Stimulated activated CD8-positive, alpha-beta memory T cell treated with anti-CD3 and anti-CD28 coated beads, Interleukin-12 subunit alpha, Interleukin-12 subunit beta, amount 100 ng/mL, for 4 hours (primary cell): Measurements from ENCODE around the gene EREG.
"Not testable (repeated sequence)": the region's sequence is repeated elsewhere in the genome, so short reads cannot be mapped to it uniquely, and the experiment has no call there.

Source experiments
- DNase-seq: peaks from one replicate; pipeline ENCODE4 v3.0.0-alpha.2; 2020; ENCODE audit warnings: low read depth

The EREG gene

DNA sequence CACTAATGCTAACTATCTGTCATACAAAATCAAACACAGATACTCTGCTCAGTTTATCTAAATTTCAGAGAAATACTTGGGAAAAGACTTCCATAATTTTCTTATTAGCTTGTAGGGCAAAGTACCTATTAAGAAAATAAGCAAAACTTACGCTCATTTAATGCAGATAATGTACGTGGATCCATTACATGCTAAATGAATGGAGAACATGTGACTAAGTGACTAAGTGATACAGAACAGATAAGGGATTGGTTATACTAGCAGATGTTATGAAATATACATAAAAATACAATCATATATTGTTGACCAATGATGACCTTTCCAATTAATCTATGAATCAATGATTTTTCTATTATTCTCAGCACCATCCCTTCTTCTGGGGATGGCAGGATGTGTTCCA lies 25.7 kb downstream of the EREG start:
- no peak for DNase-seq

DNA sequence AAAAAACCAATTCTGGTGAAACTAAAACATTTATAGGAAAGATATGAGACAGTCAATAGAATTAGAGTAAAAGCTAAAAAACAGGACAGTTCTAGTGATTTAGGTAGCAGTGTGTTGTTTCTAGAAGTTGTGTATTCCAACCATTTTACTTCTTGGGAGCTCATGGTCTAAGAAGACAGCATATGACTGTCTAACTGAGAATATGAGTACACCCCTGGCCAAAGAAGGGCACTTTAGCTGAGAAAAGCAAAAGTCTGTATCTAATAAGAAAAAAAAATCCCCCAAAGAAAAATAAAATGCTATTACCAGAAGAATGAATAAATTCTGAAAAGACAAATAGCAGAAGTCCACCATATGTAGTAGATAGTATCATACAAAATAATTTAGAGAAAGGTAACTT lies 26.4 kb downstream of the EREG start:
- no peak for DNase-seq

DNA sequence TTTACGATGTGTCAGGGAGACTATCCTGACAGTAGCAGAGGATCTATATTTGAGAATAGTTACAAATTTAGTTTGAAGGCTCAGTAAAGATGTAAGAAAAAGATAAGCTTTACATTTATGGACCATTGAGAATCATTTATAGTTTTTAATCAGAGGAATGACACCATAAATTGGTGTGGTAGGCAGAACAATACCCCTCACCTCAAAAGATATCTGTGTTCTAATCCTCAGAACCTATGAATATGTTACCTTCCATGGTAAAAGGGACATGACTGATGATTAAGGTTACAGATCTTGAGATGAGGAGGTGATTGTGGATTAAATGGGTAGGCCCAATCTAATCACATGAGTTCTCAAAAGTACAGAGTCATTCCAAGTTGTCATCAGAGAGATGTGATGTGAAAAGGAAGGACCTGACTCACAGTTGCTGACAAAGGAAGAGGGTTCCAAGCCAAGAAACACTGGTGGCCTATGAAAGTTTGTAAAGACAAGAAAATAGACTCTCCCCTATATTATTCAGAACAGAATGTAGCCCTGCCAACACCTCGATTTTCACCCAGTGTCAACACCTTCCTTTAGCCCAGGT lies 27.0 kb downstream of the EREG start:
- no peak for DNase-seq

DNA sequence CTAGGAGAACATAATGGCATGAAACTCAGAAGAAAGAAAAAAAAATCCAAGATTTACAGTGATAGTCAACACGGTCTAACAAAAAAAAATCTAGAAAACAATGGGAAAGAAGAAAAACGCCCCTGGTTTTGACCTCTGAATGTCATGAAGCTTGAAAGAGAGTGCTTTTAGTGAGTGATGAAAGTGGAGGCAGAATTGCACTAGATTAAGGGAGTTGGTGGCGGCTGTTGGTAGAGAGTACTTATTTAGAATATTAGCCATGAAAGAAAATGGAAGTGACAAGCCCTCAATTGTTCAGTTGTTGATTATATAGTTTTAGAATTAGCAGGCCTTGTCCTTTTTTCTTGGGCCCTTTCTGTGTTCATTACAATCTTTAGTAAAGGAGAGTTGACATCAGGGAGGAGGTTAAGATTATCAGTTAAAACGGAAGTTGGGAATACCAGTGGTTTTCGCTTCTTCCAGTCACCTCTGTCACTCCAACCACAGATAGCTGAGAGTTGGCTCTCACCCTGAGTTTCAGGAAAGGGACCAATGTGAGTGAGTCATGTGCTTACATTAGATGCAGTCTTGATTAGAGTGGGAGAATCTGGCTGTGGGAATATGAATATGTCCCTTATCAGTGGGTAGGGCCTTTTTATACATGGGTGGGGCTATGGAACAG lies 29.7 kb downstream of the EREG start:
- no peak for DNase-seq

DNA sequence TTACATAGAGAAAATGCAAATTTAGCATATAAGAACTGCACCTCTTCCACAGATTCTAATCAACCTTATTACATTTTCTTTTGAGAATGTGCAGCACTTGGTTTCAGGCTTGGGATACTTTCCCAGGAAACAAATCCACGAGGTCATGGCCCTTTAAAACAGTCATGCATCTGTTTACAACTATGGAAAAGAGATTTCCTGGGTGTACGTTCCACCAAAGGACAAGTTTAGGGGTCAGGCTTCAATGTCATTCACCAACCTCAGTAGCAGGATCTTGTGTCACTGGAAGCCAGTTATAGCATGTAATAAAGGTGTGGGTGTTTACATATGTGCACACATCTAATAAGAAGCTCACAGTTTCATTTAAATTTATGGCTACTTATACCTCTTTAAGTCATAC lies 30.7 kb downstream of the EREG start:
- DNase-seq, result no peak

DNA sequence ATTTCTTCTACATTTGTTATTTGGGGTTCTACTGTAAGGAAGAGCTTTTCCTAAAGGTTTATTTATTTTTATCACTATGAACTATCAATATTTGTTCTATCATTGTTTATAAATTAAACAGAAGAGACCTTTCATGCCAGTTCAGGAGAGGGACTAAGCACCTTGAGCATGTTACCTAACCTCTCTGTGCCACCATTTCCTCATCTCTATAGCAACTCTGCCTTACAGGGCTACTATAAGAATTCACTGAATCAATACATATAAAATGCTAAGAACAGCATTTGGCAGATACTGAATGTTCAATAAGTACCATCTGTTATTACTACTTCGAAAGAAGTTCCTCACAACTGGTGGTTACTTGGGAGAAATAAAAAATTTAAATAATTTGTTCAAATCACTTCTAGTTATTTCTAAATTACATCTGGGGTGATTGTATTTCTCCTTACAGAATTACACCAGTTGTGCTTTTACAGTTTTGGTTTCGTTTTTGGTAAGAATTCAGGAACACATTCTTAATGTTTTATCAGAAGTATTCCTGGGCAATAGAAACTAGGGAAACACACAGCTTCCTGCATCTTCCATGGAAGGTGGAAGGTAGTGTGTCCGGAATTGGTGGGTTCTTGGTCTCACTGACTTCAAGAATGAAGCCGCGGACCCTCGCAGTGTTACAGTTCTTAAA lies 32.9 kb downstream of the EREG start:
- no peak for DNase-seq

DNA sequence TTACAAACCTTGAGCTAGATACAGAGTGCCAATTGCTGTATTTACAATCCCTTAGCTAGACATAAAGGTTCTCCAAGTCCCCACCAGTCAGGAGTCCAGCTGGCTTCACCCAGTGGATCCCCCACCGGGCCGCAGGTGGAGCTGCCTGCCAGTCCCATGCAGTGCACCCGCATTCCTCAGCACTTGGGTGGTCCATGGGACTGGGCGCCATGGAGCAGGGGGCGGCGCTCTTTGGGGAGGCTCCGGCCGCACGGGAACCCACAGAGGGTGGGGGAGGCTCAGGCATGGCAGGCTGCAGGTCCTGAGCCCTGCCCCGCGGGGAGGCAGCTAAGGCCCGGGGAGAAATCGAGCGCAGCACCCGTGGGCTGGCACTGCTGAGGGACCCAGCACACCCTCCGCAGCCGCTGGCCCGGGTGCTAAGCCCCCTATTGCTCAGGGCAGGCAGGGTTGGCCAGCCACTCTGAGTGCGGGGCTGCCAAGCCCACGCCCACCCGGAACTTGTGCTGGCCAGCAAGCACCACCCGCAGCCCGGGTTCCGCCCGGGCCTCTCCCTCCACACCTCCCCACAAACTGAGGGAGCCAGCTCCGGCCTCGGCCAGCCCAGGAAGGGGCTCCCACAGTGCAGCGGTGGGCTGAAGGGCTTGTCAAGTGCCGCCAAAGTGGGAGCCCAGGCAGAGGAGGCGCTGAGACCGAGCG lies 34.1 kb downstream of the EREG start:
- DNase-seq, result not testable (repeated sequence)

DNA sequence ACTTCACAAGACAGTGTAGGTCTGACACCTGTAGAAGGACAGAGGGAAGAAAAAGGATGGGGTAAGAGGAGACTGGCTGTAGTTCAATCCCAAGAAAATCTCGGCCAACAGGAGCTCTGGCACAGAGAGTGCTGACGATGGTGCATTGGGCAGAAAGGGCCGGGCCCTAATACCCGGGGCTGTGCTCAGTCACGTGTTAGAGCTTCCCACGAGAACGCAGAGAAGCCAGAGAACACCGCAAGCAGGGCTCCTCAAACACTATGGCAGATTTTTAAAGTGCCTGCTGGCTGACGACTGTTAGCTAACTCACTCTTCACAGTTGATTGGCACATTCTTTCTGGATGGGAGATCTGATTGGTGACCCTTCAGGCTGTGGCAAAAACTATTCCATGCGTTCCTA lies 35.5 kb downstream of the EREG start:
- DNase-seq, result no peak

DNA sequence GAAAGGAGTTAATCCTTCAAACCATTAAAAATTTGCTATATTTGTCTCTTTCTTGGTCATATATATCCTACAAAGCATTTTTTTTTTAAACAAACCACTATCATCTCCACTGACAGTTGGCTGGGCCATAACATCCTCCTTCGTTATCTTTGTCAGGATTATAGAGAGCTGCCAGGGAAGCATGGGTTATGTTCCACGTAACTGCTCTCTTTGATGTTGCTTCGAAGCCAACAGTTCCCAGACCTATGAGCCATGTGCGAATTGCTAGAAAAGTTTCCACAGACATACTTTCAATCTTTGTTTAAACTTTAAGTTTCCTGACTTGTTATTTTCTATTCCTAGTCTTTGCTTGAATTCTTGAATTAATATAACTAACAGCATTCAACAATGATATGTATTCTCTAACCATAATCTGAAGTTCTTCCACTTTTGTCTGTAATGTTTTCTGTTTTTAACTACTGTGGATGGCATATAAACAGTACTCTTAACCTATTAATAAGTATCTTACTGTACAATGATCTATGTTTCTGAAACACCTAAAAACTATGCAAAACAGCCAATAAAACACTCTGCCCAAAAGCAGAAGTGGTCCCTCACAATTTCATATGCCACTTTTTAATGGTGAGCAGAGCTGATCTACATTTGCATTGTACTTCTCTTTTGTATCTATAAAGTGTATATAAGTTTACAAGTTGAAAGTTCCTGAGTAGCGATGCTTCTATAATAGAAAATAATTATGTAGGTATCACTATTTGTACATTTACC lies 37.9 kb downstream of the EREG start:
- DNase-seq, result no peak

DNA sequence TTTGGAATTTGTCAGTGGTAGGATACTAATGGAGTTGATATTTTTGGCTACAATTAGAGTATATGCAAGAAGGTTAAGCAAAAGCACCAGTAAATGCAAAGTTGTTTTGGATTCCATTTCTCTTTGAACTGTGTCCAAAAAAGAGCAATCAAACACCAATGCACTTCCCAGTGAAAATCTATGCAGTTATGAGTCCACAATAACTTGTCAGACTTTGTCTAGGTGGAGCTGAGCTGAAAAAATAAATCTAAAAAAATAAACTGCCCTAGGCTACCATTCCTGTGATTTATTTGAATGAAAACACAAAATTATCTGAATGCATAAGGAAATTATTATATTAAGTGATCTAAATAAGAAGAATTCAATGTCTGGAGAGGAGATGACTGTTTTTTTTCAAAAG lies 42.9 kb downstream of the EREG start:
- DNase-seq, result no peak

DNA sequence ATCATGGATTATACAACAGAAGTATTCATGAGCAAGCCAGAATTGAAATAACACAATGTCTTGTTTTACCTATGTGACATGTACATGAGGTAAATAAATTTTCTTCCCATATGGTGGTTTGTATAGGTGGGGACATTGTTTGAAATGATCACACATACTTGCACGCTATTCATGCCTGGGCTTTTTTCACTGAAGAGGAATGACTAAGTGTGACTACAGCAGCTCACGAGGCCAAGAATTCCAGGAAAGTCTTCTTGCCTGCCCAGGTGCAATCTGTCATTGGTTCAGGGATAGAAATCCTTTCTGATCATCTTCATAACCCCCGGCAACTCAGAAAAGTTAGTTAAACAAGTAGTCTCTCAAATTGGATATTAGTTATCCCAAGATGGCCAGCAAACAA lies 43.7 kb downstream of the EREG start:
- no peak for DNase-seq

DNA sequence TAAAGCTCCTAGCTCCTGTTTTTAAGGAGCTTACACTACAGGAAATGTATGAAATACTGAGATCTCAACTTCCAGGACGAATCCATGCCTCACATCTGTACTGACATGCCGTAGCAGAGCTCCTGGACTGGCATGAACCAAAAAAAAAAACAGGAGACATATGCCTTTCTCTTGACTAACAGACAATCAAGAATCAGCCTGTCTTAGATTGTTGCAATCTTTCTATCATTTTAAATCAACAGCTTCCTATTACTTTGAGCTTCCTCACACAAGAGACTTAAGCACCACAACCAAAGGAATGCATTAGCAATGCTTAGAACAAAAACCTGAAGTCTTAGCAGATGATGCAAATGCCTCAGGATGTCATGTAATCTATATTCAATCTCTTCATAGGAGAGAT lies 45.3 kb downstream of the EREG start:
- DNase-seq, result no peak

DNA sequence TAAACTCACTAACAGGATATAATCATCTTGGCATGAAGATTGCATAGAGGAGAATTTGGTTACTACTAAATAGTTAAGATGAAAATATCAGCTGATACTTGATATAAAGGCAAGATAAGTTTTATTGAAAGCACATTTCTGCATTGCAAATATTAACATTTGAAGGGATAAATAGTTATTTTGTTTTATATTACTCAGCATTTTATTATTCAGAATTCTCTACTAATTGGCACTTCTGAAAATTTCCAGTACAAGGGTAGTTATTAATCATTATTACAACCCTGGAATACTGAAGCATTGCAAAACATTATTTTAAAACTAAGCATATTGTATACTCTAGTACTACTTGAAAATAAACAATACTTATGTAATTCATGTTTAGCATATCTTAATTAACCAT lies 47.3 kb downstream of the EREG start:
- DNase-seq, result no peak

DNA sequence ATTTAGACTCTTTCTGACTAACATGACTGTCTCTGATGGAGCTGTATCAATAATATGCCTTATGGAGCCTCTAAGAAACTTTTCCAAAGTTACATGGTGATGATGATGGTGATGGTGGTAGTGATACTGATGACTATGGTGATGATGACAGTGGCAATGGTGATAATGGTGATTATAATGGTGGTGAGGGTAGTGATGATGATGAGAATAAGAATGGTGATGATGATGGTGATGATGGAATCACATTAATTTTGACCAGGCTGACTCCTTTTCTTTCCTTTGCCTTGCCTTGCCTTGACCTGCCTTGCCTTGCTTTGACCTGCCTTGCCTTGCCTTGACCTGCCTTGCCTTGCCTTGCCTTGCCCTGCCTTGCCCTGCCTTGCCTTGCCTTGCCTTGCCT lies 48.3 kb downstream of the EREG start:
- no peak for DNase-seq

DNA sequence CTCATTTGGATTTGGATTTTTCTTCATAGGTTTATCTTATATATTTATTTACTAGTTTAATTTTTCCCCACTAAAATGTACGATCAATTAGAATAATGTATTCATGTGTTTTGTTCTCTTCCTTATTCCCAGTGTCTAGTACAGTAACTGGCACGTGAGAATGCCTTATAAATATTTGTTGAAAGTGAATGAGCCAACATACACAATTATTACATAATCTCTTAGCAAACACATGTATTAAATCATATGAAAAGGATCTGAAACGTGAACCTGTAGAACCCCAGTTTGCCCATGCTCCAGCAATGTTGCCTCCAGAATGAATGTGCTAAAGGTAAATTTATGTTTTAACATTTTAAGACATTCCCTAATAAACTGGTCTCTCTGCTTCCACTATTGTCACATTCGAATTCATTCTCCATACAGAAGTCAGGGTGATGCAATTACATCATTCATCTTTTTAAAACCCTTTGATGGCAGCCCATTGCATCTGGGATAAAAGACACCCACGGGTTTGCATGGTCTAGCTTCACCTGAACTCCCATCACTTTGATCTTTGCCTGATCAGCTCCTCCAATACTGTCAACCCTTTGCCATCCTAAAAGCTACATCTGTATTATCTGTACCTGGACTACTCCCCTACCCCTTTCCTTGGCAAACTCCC lies 49.3 kb downstream of the EREG start:
- no peak for DNase-seq

DNA sequence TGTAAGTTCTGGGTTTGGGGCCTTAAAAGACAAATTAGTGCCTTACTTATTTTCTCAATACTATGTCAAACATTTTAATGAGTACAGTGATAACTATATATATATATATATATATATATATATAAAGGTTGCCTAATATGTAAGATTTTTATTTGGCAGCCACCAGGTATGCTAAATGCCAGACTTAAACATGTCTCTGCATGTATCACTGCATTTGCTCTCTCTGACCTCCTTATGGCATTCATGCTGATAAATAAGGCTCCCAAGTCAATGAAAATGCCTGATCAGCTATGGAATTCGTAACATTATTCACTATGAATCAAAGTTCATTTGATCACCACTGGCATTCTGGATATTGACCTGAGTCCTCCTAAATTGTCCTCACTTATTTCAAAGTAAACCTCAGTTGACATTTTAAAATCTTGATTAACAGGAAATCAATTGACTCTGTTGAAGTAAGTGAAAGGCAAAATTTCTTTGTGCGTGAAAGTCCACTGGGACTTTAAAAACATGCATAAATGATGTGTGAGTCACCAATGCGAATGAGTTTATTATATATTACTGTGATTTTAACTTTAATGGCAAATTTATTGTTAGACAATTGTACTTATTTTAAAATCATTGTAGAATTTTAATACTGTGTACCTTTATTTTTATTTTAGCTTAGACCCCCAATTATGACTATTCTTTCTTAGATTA lies 50.8 kb downstream of the EREG start:
- no peak for DNase-seq

DNA sequence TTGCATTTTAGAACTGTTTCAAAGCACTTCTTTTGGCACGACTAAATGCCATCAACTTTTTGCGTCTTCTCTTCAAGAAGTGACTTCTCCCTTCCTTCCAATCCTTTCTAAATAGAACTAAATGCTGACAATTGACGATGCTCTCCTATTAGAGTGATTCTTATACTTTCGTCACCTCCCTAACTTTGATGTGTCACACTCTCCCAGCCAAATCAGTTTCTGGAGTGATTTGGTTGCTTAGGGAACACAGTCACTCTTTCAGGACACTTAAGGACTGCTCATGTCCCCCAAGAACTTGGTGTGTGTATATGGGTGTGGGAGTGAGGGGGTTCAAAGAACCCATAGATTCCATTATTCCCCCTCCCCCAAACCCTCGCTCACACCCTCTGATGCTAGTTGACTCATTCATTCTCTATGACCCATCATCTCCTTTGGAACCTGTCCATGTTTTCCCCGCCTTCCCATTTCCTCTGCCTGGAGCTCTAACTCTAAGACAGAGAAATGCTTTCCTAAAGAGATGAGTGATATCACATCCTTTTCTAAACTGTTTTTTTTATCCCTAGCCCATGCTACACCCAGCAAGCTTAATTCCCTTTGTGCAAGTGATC lies 53.2 kb downstream of the EREG start:
- no peak for DNase-seq

DNA sequence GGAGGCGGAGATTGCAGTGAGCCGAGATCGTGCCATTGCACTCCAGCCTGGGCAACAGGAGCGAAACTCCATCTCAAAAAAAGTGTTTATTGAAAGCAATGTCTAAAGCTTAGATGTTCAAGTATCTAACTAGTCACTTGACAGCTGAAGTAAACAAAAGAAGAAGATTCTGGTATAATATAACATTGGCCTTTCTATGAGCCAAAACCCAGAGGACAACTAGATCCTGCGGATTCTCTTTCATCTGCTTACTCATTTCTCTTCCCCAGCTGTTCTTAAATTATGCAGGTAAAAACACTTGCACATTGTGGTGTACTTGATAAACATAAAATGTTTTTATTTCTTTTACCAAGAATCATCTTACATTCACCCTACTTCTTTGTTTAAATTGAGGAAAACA lies 55.9 kb downstream of the EREG start:
- DNase-seq, result no peak

DNA sequence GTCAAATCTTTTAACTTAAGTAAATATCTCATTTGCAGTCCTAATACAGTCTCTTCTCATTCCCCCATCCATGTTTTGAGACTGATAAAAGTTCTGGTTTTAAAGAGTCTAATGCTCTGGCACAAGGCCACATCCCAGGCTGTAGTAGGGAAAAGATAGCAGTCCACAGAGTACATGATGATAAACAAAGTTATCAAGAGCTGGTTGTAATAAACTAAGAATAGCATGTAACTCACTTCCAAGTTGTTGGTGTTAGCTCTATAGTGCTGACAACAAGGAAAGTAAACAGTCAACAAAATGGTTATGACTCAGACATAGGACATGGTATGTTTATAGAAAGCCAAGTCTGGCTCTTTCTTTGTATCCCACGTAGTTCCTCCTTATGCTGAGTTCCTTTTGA lies 58.2 kb downstream of the EREG start:
- DNase-seq, result no peak

DNA sequence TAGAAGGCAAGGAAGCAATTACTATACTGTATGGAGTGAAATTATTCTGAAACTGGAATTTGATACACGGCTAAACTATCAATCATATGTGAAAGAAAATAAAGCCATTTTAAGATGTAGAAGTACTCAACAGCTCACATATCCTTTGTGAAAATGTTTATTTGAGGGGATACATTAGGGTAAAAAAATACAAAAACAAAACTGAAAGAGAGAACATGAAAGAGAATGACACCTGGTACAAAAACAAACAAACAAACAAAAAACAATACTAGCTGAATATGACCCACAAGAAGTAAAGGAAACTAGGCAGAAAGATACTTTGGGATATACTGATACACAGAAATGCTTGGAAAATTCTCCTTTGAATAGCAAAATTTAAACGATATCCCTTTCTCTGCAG lies 59.2 kb downstream of the EREG start:
- no peak for DNase-seq

DNA sequence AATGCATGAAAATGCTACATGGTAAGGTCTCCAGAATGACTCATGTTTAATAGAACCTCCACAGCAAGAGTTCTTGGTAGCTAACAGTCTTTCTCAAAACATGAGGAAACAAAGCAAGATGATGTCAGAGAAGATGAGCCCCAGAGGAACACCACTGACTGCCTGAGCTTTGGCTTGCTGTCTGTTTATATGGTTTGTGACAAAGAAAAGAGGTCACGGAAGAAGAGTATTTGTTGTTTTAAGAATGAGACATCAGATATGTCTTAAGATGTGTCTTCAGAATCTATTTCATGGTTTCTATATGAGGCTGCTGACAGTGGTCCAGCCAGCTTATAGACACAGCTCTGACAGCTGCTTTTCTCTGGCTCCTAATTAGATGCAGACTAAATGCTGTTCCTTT lies 61.2 kb downstream of the EREG start:
- no peak for DNase-seq
